ENCODE data around the gene PTPRG. TPM values are rescaled to one million over a fixed set of nuclear protein-coding genes. Genes with fewer than 3 reads are reported as not detected.

PTPRG gene
- total RNA-seq, 1 donor from 2014 or later = 39.6 TPM

DNA sequence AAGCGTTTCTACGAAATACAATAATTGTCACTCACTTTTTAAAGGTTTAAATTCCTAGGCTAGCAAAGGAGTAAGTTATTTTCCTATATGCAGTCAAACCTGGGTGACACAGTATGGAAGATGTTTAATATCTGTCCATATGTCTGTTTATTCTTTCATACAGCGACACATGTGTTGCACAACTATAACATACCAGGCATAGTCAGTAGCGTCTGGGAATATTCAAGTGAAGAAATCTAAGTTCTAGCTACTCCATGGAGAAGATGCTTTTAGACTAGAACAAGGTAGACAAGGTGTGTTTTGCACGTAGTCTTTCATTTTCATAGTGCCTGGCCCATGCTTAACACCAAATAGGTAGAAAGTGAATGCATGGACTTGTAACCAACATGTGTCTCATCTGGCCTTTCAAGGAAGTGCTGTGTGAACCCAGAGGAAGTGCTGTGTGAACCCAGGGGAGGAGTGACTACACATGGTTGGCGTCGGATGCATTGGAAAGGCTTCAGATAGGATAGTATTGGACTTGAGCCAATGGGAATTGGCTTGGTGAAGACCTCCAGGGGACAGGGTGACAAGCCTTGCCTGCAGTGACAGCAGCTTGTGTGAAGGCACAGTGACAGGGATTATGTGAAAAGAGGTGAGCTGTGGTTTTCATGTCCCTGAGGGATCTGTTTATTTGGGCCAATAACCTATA is 267.0 kb downstream of the PTPRG start:
- H3K27ac Mint-ChIP-seq (ENCODE audit: unreplicated experiment) = no peak overlapping the region
- FAIRE-seq = no peak
- no peaks in the 10 kb centered on the region for H3K27me3 ChIP-seq (ENCODE audit: insufficient read depth, low read length)
- no peak overlapping the region for H2AFZ ChIP-seq (ENCODE audit: low read depth, low read length)
- H3K79me2 ChIP-seq (ENCODE audit: insufficient read depth, low read length) = no peaks in the 10 kb centered on the region
- H4K20me1 ChIP-seq (ENCODE audit: insufficient read depth, low read length) = peaks cover 18% of the 10 kb centered on the region
- H3K4me3 ChIP-seq (ENCODE audit: insufficient read depth, low read depth, low read length) = no peak overlapping the region
- no peaks in the 10 kb centered on the region for H3K9me3 Mint-ChIP-seq (ENCODE audit: unreplicated experiment)
- H3K9ac ChIP-seq (ENCODE audit: low read length) = no peak overlapping the region
- no peak overlapping the region for H3K27ac ChIP-seq (ENCODE audit: low read depth, low read length)
- no peaks in the 10 kb centered on the region for H3K4me1 ChIP-seq (ENCODE audit: insufficient read depth, low read length)
- no peak overlapping the region for H3K4me3 Mint-ChIP-seq (ENCODE audit: unreplicated experiment)
- no peaks in the 10 kb centered on the region for H3K9me3 ChIP-seq (ENCODE audit: insufficient read depth, low read depth, low read length)
- TF ChIP-seq EZH2 (IDR thresholded peaks at IDR 0.05; ENCODE audit: insufficient read depth, low read length) = no peak
- TF ChIP-seq, protein P1, sequence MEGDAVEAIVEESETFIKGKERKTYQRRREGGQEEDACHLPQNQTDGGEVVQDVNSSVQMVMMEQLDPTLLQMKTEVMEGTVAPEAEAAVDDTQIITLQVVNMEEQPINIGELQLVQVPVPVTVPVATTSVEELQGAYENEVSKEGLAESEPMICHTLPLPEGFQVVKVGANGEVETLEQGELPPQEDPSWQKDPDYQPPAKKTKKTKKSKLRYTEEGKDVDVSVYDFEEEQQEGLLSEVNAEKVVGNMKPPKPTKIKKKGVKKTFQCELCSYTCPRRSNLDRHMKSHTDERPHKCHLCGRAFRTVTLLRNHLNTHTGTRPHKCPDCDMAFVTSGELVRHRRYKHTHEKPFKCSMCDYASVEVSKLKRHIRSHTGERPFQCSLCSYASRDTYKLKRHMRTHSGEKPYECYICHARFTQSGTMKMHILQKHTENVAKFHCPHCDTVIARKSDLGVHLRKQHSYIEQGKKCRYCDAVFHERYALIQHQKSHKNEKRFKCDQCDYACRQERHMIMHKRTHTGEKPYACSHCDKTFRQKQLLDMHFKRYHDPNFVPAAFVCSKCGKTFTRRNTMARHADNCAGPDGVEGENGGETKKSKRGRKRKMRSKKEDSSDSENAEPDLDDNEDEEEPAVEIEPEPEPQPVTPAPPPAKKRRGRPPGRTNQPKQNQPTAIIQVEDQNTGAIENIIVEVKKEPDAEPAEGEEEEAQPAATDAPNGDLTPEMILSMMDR (IDR thresholded peaks at IDR 0.05; ENCODE audit: insufficient read depth, low read depth, low read length) = no peak
- no peaks in the 10 kb centered on the region for H3K36me3 Mint-ChIP-seq (ENCODE audit: low read depth, unreplicated experiment)
- no peak overlapping the region for H3K4me2 ChIP-seq (ENCODE audit: low read length)
- peaks cover 3% of the 10 kb centered on the region for H3K4me1 Mint-ChIP-seq (ENCODE audit: low read depth, unreplicated experiment)
- H3K27me3 Mint-ChIP-seq (ENCODE audit: low read depth, unreplicated experiment) = no peaks in the 10 kb centered on the region
- no peaks in the 10 kb centered on the region for H3K36me3 ChIP-seq (ENCODE audit: insufficient read depth, low read length)
- no peak for DNase-seq (ENCODE audit: low read depth)

DNA sequence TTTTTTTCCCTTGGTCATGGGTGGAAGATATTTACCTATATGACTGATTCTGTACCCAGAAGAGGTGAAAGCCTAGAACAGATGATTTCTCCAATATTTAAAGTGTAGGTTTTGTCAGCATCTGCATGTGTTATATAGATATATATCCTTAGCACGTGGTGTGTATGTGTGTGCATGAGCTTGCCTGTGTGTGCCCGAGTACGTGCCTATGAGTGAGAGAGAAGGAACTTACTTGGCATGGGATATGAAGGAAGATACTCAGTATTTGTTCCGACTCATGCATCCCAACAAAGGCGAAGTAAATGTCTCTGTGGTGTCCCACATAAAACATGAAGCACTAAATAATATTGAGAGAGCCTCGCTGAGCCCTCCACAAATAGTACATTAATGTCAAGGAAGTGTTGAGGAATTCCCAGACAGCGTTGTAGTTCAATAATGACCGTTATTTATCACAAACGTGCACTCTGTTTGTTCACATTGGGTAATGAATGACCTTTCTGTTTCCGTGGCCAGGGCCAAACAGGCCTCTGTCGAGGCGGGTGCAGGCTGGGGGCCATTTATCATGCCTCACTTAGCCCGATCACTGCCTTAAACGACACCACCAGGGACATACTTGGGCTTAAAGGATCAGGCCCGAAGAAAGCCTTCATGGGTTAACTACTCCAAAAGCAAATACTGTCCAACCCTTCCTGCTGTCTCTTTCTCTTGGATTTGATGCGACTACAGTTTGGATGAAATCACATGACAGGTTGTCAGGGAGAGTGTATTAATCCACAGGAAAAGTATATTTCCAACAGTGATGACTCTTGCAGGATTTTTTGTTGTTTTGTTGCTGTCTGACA is 267.7 kb downstream of the PTPRG start:
- Histone ChIP-seq H3K79me2 (ENCODE audit: insufficient read depth, low read length) (no peaks in the 10 kb centered on the region), H3K4me2 (ENCODE audit: low read length) (no peak overlapping the region), H3K27ac (ENCODE audit: low read depth, low read length) (no peak overlapping the region), H3K9ac (ENCODE audit: low read length) (no peak overlapping the region), H3K27me3 (ENCODE audit: insufficient read depth, low read length) (no peaks in the 10 kb centered on the region), H3K4me1 (ENCODE audit: insufficient read depth, low read length) (no peaks in the 10 kb centered on the region), H2AFZ (ENCODE audit: low read depth, low read length) (no peak overlapping the region), H3K4me3 (ENCODE audit: insufficient read depth, low read depth, low read length) (no peak overlapping the region), H4K20me1 (ENCODE audit: insufficient read depth, low read length) (peaks cover 18% of the 10 kb centered on the region), H3K9me3 (ENCODE audit: insufficient read depth, low read depth, low read length) (no peaks in the 10 kb centered on the region), H3K36me3 (ENCODE audit: insufficient read depth, low read length) (no peaks in the 10 kb centered on the region)
- Mint-ChIP-seq H3K4me3 (ENCODE audit: unreplicated experiment) (no peak overlapping the region), H3K4me1 (ENCODE audit: low read depth, unreplicated experiment) (peaks cover 3% of the 10 kb centered on the region), H3K27me3 (ENCODE audit: low read depth, unreplicated experiment) (no peaks in the 10 kb centered on the region), H3K9me3 (ENCODE audit: unreplicated experiment) (no peaks in the 10 kb centered on the region), H3K27ac (ENCODE audit: unreplicated experiment) (no peak overlapping the region), H3K36me3 (ENCODE audit: low read depth, unreplicated experiment) (no peaks in the 10 kb centered on the region)
- FAIRE-seq (peak; percentile 41), DNase-seq (ENCODE audit: low read depth) (no peak)
- TF ChIP-seq, protein P1 (IDR thresholded peaks at IDR 0.05; ENCODE audit: insufficient read depth, low read depth, low read length) = no peak
- TF ChIP-seq EZH2 (IDR thresholded peaks at IDR 0.05; ENCODE audit: insufficient read depth, low read length) = no peak
